ENCODE data around the gene CSRP2. TPM values are rescaled to one million over a fixed set of nuclear protein-coding genes. Genes with fewer than 3 reads are reported as not detected.

Gene CSRP2
- polyA plus RNA-seq, 1 donor from 2014 or later: 67.2 TPM

GRCh38 chr12:76811976-76812375 is 66.8 kb downstream of the CSRP2 start:
- H3F3A ChIP-seq (ENCODE audit: insufficient read depth, low read length, poor library complexity, severe bottlenecking): no peaks in the 10 kb centered on the region
- no peaks in the 10 kb centered on the region for H3K27me3 ChIP-seq (ENCODE audit: insufficient read depth, low read depth, low read length)
- H3K27ac ChIP-seq (ENCODE audit: low read length): no peak overlapping the region
- no peaks in the 10 kb centered on the region for H3K9me2 ChIP-seq (ENCODE audit: insufficient read depth, low read length)
- no peaks in the 10 kb centered on the region for H4K20me1 ChIP-seq (ENCODE audit: insufficient read depth)
- peaks cover 4% of the 10 kb centered on the region for H3K36me3 ChIP-seq (ENCODE audit: insufficient read depth, low read length)
- TF ChIP-seq CTCF (IDR thresholded peaks at IDR 0.05; ENCODE audit: poor library complexity, severe bottlenecking) (no peak), POLR2AphosphoS5 (IDR thresholded peaks at IDR 0.05) (no peak), MXI1 (conservative IDR thresholded peaks at IDR 0.05; ENCODE audit: poor library complexity, severe bottlenecking) (no peak), EZH2 (IDR thresholded peaks at IDR 0.05; ENCODE audit: borderline replicate concordance, insufficient read depth, low read length, poor library complexity, severe bottlenecking) (no peak), REST (IDR thresholded peaks at IDR 0.05; ENCODE audit: borderline replicate concordance) (no peak), SMC3 (conservative IDR thresholded peaks at IDR 0.05; ENCODE audit: poor library complexity) (no peak), RAD21 (conservative IDR thresholded peaks at IDR 0.05) (no peak), TAF1 (IDR thresholded peaks at IDR 0.05; ENCODE audit: low read depth) (no peak), EP300 (conservative IDR thresholded peaks at IDR 0.05; ENCODE audit: poor library complexity, severe bottlenecking) (no peak)
- no peak overlapping the region for H3K9ac ChIP-seq (ENCODE audit: low read length)
- no peak overlapping the region for H3K4me3 ChIP-seq (ENCODE audit: low read length)
- H3K9me3 ChIP-seq (ENCODE audit: low read length): no peaks in the 10 kb centered on the region
- no peak overlapping the region for H2AFZ ChIP-seq (ENCODE audit: low read depth, low read length)
- H3K79me2 ChIP-seq (replicated peaks; ENCODE audit: insufficient read depth, low read length): no peaks in the 10 kb centered on the region
- no peak overlapping the region for H3K4me2 ChIP-seq (ENCODE audit: low read length)

GRCh38 chr12:76810671-76811419 is 68.0 kb downstream of the CSRP2 start:
- TF ChIP-seq RAD21 (conservative IDR thresholded peaks at IDR 0.05) (no peak), CTCF (IDR thresholded peaks at IDR 0.05; ENCODE audit: poor library complexity, severe bottlenecking) (no peak), EZH2 (IDR thresholded peaks at IDR 0.05; ENCODE audit: borderline replicate concordance, insufficient read depth, low read length, poor library complexity, severe bottlenecking) (no peak), SMC3 (conservative IDR thresholded peaks at IDR 0.05; ENCODE audit: poor library complexity) (no peak), REST (IDR thresholded peaks at IDR 0.05; ENCODE audit: borderline replicate concordance) (no peak), TAF1 (IDR thresholded peaks at IDR 0.05; ENCODE audit: low read depth) (no peak), MXI1 (conservative IDR thresholded peaks at IDR 0.05; ENCODE audit: poor library complexity, severe bottlenecking) (no peak), EP300 (conservative IDR thresholded peaks at IDR 0.05; ENCODE audit: poor library complexity, severe bottlenecking) (no peak), POLR2AphosphoS5 (IDR thresholded peaks at IDR 0.05) (no peak)
- no peak overlapping the region for H3K9ac ChIP-seq (ENCODE audit: low read length)
- no peaks in the 10 kb centered on the region for H3K27me3 ChIP-seq (ENCODE audit: insufficient read depth, low read depth, low read length)
- H3K79me2 ChIP-seq (replicated peaks; ENCODE audit: insufficient read depth, low read length): no peaks in the 10 kb centered on the region
- no peaks in the 10 kb centered on the region for H3K9me3 ChIP-seq (ENCODE audit: low read length)
- H3K9me2 ChIP-seq (ENCODE audit: insufficient read depth, low read length): no peaks in the 10 kb centered on the region
- H2AFZ ChIP-seq (ENCODE audit: low read depth, low read length): no peak overlapping the region
- peaks cover 4% of the 10 kb centered on the region for H3K36me3 ChIP-seq (ENCODE audit: insufficient read depth, low read length)
- no peaks in the 10 kb centered on the region for H3F3A ChIP-seq (ENCODE audit: insufficient read depth, low read length, poor library complexity, severe bottlenecking)
- H4K20me1 ChIP-seq (ENCODE audit: insufficient read depth): no peaks in the 10 kb centered on the region
- H3K4me2 ChIP-seq (ENCODE audit: low read length): no peak overlapping the region
- H3K4me3 ChIP-seq (ENCODE audit: low read length): no peak overlapping the region
- no peak overlapping the region for H3K27ac ChIP-seq (ENCODE audit: low read length)
